HEK293 (cell line): ENCODE data around the gene CHRDL1.

Experiments
- BCL11B ChIP-seq: fragments of 450-650 bp; formaldehyde crosslinking; IDR thresholded peaks from 2 replicates; pipeline ENCODE4 v1.5.1; 2016; ENCODE audit warnings: low read depth, missing biosample characterization, missing genetic modification characterization
- SETDB1 ChIP-seq: IDR thresholded peaks from one replicate; pipeline ENCODE4 v1.6.1; 2017; ENCODE audit warnings: mild to moderate bottlenecking, low read length, moderate library complexity, mixed read lengths; ENCODE audit not compliant: insufficient read length
- SP3 ChIP-seq: fragments of 450-650 bp; formaldehyde crosslinking; IDR thresholded peaks from 2 replicates; pipeline ENCODE4 v1.5.1; 2016; ENCODE audit warnings: missing biosample characterization, missing genetic modification characterization
- TCF7L2 ChIP-seq: IDR thresholded peaks from 2 replicates; pipeline ENCODE4 v1.6.1; 2011; ENCODE audit warnings: low read depth, mild to moderate bottlenecking, inconsistent platforms, low read length, moderate library complexity, borderline replicate concordance
- ZNF549 ChIP-seq: fragments of 450-650 bp; IDR thresholded peaks from 2 replicates; pipeline ENCODE4 v1.5.1; 2018; ENCODE audit warnings: missing biosample characterization, missing genetic modification characterization, mild to moderate bottlenecking, inconsistent platforms, moderate library complexity
- ZSCAN30 ChIP-seq: fragments of 450-650 bp; IDR thresholded peaks from 2 replicates; pipeline ENCODE4 v1.5.1; 2018; ENCODE audit warnings: missing biosample characterization, mild to moderate bottlenecking, missing genetic modification characterization, moderate library complexity
- TF ChIP-seq, protein P1 (sequence below): fragments of 450-650 bp; formaldehyde crosslinking; IDR thresholded peaks from 2 replicates; pipeline ENCODE4 v1.5.1; 2016; ENCODE audit warnings: missing biosample characterization, missing genetic modification characterization
- TF ChIP-seq, protein P2 (sequence below): fragments of 450-650 bp; formaldehyde crosslinking; IDR thresholded peaks from 2 replicates; pipeline ENCODE4 v1.5.1; 2016; ENCODE audit warnings: missing biosample characterization, missing genetic modification characterization
- TF ChIP-seq, protein P3 (sequence below): fragments of 450-650 bp; formaldehyde crosslinking; IDR thresholded peaks from 2 replicates; pipeline ENCODE4 v1.5.1; 2016; ENCODE audit warnings: missing biosample characterization, missing genetic modification characterization

DNA sequence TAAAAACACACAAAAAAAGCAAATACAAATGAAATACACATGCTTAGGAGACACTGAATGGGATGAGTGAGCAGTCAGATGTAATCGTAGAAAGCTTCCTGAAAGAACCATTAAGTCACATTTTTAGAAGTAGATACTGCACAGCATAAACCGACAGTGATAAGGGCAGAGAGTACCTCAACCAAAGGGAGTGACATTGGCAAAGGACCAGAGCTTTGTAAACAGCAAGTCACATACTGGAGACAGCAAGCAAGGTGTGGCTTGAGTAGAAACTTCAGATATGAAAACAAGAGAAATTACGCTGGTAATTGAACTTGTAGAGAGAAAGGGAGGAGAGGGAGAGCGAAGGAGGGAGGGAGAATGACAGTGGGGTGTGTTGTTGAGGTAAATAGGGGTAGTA, 92.0 kb downstream of the CHRDL1 start:
- TF ChIP-seq SP3: no peak
- TF ChIP-seq ZNF549 (tag by site-specific recombination): no peak
- TF ChIP-seq, protein P1, sequence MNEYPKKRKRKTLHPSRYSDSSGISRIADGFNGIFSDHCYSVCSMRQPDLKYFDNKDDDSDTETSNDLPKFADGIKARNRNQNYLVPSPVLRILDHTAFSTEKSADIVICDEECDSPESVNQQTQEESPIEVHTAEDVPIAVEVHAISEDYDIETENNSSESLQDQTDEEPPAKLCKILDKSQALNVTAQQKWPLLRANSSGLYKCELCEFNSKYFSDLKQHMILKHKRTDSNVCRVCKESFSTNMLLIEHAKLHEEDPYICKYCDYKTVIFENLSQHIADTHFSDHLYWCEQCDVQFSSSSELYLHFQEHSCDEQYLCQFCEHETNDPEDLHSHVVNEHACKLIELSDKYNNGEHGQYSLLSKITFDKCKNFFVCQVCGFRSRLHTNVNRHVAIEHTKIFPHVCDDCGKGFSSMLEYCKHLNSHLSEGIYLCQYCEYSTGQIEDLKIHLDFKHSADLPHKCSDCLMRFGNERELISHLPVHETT (tag by site-specific recombination): no peak
- TF ChIP-seq, protein P2, sequence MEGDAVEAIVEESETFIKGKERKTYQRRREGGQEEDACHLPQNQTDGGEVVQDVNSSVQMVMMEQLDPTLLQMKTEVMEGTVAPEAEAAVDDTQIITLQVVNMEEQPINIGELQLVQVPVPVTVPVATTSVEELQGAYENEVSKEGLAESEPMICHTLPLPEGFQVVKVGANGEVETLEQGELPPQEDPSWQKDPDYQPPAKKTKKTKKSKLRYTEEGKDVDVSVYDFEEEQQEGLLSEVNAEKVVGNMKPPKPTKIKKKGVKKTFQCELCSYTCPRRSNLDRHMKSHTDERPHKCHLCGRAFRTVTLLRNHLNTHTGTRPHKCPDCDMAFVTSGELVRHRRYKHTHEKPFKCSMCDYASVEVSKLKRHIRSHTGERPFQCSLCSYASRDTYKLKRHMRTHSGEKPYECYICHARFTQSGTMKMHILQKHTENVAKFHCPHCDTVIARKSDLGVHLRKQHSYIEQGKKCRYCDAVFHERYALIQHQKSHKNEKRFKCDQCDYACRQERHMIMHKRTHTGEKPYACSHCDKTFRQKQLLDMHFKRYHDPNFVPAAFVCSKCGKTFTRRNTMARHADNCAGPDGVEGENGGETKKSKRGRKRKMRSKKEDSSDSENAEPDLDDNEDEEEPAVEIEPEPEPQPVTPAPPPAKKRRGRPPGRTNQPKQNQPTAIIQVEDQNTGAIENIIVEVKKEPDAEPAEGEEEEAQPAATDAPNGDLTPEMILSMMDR (tag by site-specific recombination): no peak
- TF ChIP-seq SETDB1: no peak
- no peak for TF ChIP-seq BCL11B (tag by site-specific recombination)
- TF ChIP-seq, protein P3, sequence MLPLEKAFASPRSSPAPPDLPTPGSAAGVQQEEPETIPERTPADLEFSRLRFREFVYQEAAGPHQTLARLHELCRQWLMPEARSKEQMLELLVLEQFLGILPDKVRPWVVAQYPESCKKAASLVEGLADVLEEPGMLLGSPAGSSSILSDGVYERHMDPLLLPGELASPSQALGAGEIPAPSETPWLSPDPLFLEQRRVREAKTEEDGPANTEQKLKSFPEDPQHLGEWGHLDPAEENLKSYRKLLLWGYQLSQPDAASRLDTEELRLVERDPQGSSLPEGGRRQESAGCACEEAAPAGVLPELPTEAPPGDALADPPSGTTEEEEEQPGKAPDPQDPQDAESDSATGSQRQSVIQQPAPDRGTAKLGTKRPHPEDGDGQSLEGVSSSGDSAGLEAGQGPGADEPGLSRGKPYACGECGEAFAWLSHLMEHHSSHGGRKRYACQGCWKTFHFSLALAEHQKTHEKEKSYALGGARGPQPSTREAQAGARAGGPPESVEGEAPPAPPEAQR (tag by site-specific recombination): no peak
- no peak for TF ChIP-seq TCF7L2
- no peak for TF ChIP-seq ZSCAN30 (tag by site-specific recombination)
